Measurements from ENCODE around the gene PLCB1.
"Not testable (repeated sequence)": the region's sequence is repeated elsewhere in the genome, so short reads cannot be mapped to it uniquely, and the experiment has no call there.

The PLCB1 gene

DNA sequence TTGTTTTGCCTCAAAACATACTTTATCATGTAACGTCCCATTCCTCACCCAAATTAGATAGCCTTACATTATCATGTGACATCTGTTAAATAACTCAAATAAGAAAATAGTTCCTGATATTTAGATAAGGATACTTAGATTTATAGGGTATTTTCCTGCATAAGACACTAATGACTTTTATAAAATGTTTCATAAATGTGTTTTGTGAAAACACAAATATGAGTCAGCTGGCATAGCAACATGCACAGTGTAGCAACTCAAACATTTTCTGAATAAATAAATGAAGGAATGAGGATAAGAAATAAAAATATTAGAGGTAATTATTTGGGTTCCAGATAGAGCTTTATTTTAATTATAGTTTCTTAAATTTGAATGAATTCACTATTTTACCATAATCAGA lies 476.4 kb downstream of the PLCB1 start:
- Mint-ChIP-seq H3K9me3 (peaks cover 3% of the 10 kb centered on the region), H3K36me3 (no peaks in the 10 kb centered on the region), H3K4me1 (no peaks in the 10 kb centered on the region), H3K27me3 (no peaks in the 10 kb centered on the region), H3K4me3 (no peak overlapping the region), H3K27ac (no peak overlapping the region)
- no peak for ATAC-seq

DNA sequence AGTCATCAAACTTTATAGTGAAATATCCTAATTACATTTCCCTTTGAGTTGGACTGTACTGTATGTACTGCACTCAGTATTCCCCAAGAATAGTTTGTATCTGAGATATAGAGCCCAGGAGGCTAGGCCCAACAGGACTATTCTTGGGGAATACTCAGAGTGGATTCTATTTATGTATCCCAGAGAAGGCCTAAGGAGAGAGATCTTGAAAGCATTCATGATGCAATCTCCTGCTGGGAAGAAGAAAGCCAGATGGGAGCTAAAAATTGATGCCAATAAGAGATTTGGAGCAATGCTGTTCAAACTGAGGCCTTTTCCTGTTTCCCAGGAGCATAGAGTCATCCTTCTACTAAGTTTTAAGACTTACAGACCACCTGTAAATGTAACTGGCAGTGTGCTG lies 484.7 kb downstream of the PLCB1 start:
- no peak for ATAC-seq
- no peak overlapping the region for H3K27ac Mint-ChIP-seq
- H3K36me3 Mint-ChIP-seq: no peaks in the 10 kb centered on the region
- H3K4me1 Mint-ChIP-seq: no peaks in the 10 kb centered on the region
- no peaks in the 10 kb centered on the region for H3K27me3 Mint-ChIP-seq
- no peak overlapping the region for H3K4me3 Mint-ChIP-seq
- no peaks in the 10 kb centered on the region for H3K9me3 Mint-ChIP-seq

GRCh38 chr20:8621001-8621400 lies 488.9 kb downstream of the PLCB1 start:
- H3K27me3 Mint-ChIP-seq: no peaks in the 10 kb centered on the region
- no peaks in the 10 kb centered on the region for H3K9me3 Mint-ChIP-seq
- H3K4me1 Mint-ChIP-seq: no peaks in the 10 kb centered on the region
- no peaks in the 10 kb centered on the region for H3K36me3 Mint-ChIP-seq
- no peak overlapping the region for H3K4me3 Mint-ChIP-seq
- no peak overlapping the region for H3K27ac Mint-ChIP-seq
- no peak for ATAC-seq

DNA sequence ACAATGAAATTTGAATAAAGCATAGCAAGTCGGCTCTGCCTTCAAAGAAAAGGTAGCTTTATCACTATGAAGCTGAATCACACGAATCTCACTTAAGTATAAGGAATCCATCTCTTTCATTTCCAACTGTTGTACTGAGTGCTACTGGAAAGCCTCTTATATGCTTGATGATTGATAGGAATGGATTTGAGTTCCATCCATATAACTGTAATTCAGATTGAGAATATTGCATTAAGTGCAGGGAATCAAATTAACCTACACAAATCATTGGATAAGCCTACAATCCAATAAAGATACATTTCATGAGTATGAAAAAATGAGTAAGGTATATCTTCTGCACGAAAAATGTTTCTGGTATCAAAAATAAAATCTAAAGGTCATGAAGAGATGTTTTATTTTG lies 492.0 kb downstream of the PLCB1 start:
- Mint-ChIP-seq H3K4me1 (no peaks in the 10 kb centered on the region), H3K4me3 (no peak overlapping the region), H3K27me3 (no peaks in the 10 kb centered on the region), H3K36me3 (no peaks in the 10 kb centered on the region), H3K27ac (no peak overlapping the region), H3K9me3 (no peaks in the 10 kb centered on the region)
- no peak for ATAC-seq

DNA sequence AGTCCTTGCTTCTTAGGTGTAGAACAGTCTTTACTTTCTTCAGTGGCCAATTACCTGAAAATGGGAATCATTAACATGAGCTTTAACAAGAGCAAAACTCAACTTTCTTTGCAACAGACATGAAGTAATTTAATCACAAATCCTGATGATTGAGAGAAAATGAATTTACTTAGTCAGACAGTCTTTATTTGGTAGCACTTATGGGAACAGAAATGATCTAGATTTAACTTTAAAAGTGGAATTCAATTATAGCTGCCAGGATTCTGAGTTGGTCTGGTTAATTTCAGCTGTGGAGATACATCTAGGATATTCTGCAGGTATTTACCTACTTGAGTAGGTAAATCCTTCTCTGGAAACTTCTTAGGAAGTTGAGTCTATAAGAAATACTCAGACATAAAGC lies 492.6 kb downstream of the PLCB1 start:
- Mint-ChIP-seq H3K4me3 (no peak overlapping the region), H3K4me1 (no peaks in the 10 kb centered on the region), H3K36me3 (no peaks in the 10 kb centered on the region), H3K9me3 (no peaks in the 10 kb centered on the region), H3K27me3 (no peaks in the 10 kb centered on the region), H3K27ac (no peak overlapping the region)
- ATAC-seq: no peak

DNA sequence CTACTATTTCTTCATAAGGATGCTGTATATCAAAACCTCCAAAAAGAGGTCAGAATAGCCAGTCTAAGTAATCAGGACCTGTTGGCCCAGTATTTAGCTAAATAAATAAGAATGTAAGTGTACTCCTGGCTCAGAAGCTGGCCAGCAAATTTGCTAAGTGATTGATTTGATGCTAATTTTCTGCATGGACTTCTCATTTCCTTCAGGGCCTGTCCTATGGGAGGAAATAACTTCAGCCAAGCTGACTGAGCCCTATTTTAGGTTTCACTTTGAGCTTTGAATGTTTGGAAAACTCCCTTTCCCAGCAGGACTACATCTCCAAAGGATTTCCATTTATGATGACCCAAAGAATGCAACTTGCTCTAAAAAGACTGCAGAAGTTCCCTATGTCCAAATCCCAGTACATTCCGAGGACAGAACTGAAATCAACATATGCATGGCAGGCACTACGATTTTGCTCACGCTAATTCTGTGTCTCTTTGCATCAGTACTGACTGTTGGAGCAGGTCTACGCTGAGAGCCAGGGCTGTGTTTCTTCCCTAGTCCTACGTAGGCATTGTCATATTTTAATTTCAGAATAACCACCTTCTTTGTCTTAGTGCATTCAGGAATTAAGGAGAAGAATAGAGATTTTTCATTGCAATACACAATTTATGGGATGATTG lies 495.4 kb downstream of the PLCB1 start:
- no peak overlapping the region for H3K4me3 Mint-ChIP-seq
- H3K4me1 Mint-ChIP-seq: no peaks in the 10 kb centered on the region
- no peak overlapping the region for H3K27ac Mint-ChIP-seq
- no peaks in the 10 kb centered on the region for H3K9me3 Mint-ChIP-seq
- H3K36me3 Mint-ChIP-seq: no peaks in the 10 kb centered on the region
- ATAC-seq: no peak
- H3K27me3 Mint-ChIP-seq: no peaks in the 10 kb centered on the region

- H3K36me3 Mint-ChIP-seq: no peaks in the 10 kb centered on the region
- H3K4me3 Mint-ChIP-seq: no peak overlapping the region
- ATAC-seq: no peak
- H3K27ac Mint-ChIP-seq: no peak overlapping the region
- H3K4me1 Mint-ChIP-seq: no peaks in the 10 kb centered on the region
- no peaks in the 10 kb centered on the region for H3K9me3 Mint-ChIP-seq
- H3K27me3 Mint-ChIP-seq: no peaks in the 10 kb centered on the region
Observed at GRCh38 chr20:8631271-8631670, 499.2 kb downstream of the PLCB1 start.

- Mint-ChIP-seq H3K9me3 (no peaks in the 10 kb centered on the region), H3K4me3 (no peak overlapping the region), H3K4me1 (no peaks in the 10 kb centered on the region), H3K27ac (no peak overlapping the region), H3K27me3 (no peaks in the 10 kb centered on the region), H3K36me3 (no peaks in the 10 kb centered on the region)
- no peak for ATAC-seq
Observed at GRCh38 chr20:8633366-8633765, 501.3 kb downstream of the PLCB1 start.

GRCh38 chr20:8635048-8635572 lies 503.0 kb downstream of the PLCB1 start:
- H3K9me3 Mint-ChIP-seq: no peaks in the 10 kb centered on the region
- H3K27ac Mint-ChIP-seq: no peak overlapping the region
- no peak for ATAC-seq
- H3K36me3 Mint-ChIP-seq: no peaks in the 10 kb centered on the region
- H3K4me3 Mint-ChIP-seq: no peak overlapping the region
- H3K4me1 Mint-ChIP-seq: no peaks in the 10 kb centered on the region
- no peaks in the 10 kb centered on the region for H3K27me3 Mint-ChIP-seq

- Mint-ChIP-seq H3K27ac (no peak overlapping the region), H3K9me3 (no peaks in the 10 kb centered on the region), H3K27me3 (no peaks in the 10 kb centered on the region), H3K36me3 (no peaks in the 10 kb centered on the region), H3K4me1 (no peaks in the 10 kb centered on the region), H3K4me3 (no peak overlapping the region)
- no peak for ATAC-seq
Observed at GRCh38 chr20:8635837-8636236, 503.8 kb downstream of the PLCB1 start.

GRCh38 chr20:8639112-8639778 lies 507.2 kb downstream of the PLCB1 start:
- ATAC-seq: no peak
- no peaks in the 10 kb centered on the region for H3K36me3 Mint-ChIP-seq
- no peaks in the 10 kb centered on the region for H3K4me1 Mint-ChIP-seq
- H3K27ac Mint-ChIP-seq: no peak overlapping the region
- no peaks in the 10 kb centered on the region for H3K9me3 Mint-ChIP-seq
- no peaks in the 10 kb centered on the region for H3K27me3 Mint-ChIP-seq
- no peak overlapping the region for H3K4me3 Mint-ChIP-seq

- H3K27me3 Mint-ChIP-seq: no peaks in the 10 kb centered on the region
- H3K36me3 Mint-ChIP-seq: no peaks in the 10 kb centered on the region
- H3K9me3 Mint-ChIP-seq: no peaks in the 10 kb centered on the region
Observed at GRCh38 chr20:8640461-8640860, 508.4 kb downstream of the PLCB1 start.

GRCh38 chr20:8642247-8642646 lies 510.2 kb downstream of the PLCB1 start:
- Mint-ChIP-seq H3K36me3 (no peaks in the 10 kb centered on the region), H3K27ac (no peak overlapping the region), H3K4me3 (no peak overlapping the region), H3K27me3 (no peaks in the 10 kb centered on the region), H3K4me1 (no peaks in the 10 kb centered on the region), H3K9me3 (no peaks in the 10 kb centered on the region)
- ATAC-seq: no peak

More at GRCh38 chr20:8640461-8640860, 508.4 kb downstream of the PLCB1 start:
- Mint-ChIP-seq H3K4me3 (no peak overlapping the region), H3K27ac (no peak overlapping the region), H3K4me1 (no peaks in the 10 kb centered on the region)
- ATAC-seq: no peak

DNA sequence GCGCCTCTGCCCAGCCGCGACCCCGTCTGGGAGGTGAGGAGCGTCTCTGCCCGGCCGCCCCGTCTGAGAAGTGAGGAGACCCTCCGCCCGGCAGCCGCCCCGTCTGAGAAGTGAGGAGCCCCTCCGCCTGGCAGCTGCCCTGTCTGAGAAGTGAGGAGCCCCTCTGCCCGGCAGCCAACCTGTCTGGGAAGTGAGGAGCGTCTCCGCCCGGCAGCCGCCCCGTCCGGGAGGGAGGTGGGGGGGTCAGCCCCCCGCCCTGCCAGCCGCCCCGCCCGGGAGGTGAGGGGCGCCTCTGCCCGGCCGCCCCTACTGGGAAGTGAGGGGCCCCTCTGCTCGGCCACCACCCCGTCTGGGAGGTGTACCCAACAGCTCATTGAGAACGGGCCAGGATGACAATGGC lies 512.4 kb downstream of the PLCB1 start:
- H3K4me3 Mint-ChIP-seq, H3K9me3 Mint-ChIP-seq, H3K27me3 Mint-ChIP-seq, H3K27ac Mint-ChIP-seq, ATAC-seq, H3K4me1 Mint-ChIP-seq, H3K36me3 Mint-ChIP-seq: not testable (repeated sequence)

GRCh38 chr20:8645326-8645725 lies 513.3 kb downstream of the PLCB1 start:
- no peaks in the 10 kb centered on the region for H3K9me3 Mint-ChIP-seq
- H3K4me3 Mint-ChIP-seq: no peak overlapping the region
- ATAC-seq: no peak
- H3K36me3 Mint-ChIP-seq: no peaks in the 10 kb centered on the region
- H3K4me1 Mint-ChIP-seq: no peaks in the 10 kb centered on the region
- H3K27ac Mint-ChIP-seq: no peak overlapping the region
- H3K27me3 Mint-ChIP-seq: no peaks in the 10 kb centered on the region

DNA sequence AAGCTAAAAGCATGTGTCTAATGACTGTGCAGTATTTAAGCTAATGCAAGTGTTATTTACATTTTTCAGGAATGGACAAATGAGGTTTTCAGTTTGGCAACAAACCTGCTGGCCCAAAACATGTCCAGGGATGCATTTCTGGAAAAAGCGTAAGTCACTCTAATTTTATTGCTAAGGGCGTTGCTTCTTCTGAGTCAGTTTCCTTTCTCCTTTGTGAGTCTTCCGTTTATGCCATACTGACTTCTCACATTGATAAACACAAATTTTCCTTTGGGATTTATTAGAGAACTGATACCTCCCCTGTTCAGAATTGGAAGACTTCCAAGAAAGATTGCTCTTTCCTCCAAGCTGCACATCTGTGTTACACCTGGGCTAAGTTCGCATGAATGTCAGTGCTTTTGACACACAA lies 514.0 kb downstream of the PLCB1 start:
- no peaks in the 10 kb centered on the region for H3K36me3 Mint-ChIP-seq
- no peak overlapping the region for H3K27ac Mint-ChIP-seq
- H3K4me1 Mint-ChIP-seq: no peaks in the 10 kb centered on the region
- H3K9me3 Mint-ChIP-seq: no peaks in the 10 kb centered on the region
- H3K4me3 Mint-ChIP-seq: no peak overlapping the region
- no peak for ATAC-seq
- H3K27me3 Mint-ChIP-seq: no peaks in the 10 kb centered on the region

All from stimulated activated memory B cell treated with anti-CD40 and anti-IgM and Interleukin-4, amounts not matched to agents 10 μg/mL and 1 μg/mL and 100 μg/mL, for 72 hours (primary cell).